Measurements from ENCODE around the gene TIAM1.

The TIAM1 gene

GRCh38 chr21:31347435-31348032, 3.5 kb upstream of the TIAM1 start:
- DNase-seq (ENCODE audit: low read depth): peak; percentile 33
- no peak for TF ChIP-seq MAX (IDR thresholded peaks at IDR 0.05; ENCODE audit: low read depth, low read length)
- TF ChIP-seq MYC (IDR thresholded peaks at IDR 0.05; ENCODE audit: low read depth, low read length): no peak
- peak; percentile 40 for TF ChIP-seq CTCF (IDR thresholded peaks at IDR 0.05; ENCODE audit: low read depth, low read length)
- no peak overlapping the region for H3K4me3 ChIP-seq (ENCODE audit: low read depth, low read length)

GRCh38 chr21:31346256-31346821, 2.3 kb upstream of the TIAM1 start:
- TF ChIP-seq MYC (IDR thresholded peaks at IDR 0.05; ENCODE audit: low read depth, low read length): no peak
- no peak for TF ChIP-seq CTCF (IDR thresholded peaks at IDR 0.05; ENCODE audit: low read depth, low read length)
- no peak for TF ChIP-seq POLR2A (IDR thresholded peaks at IDR 0.05; ENCODE audit: extremely low read depth, insufficient read length)
- no peak for TF ChIP-seq MAX (IDR thresholded peaks at IDR 0.05; ENCODE audit: low read depth, low read length)
- DNase-seq (ENCODE audit: low read depth): no peak
- no peak overlapping the region for H3K4me3 ChIP-seq (ENCODE audit: low read depth, low read length)

GRCh38 chr21:31345136-31345535, 1.1 kb upstream of the TIAM1 start:
- TF ChIP-seq MAX (IDR thresholded peaks at IDR 0.05; ENCODE audit: low read depth, low read length) (no peak), POLR2A (IDR thresholded peaks at IDR 0.05; ENCODE audit: extremely low read depth, insufficient read length) (no peak), MYC (IDR thresholded peaks at IDR 0.05; ENCODE audit: low read depth, low read length) (no peak), CTCF (IDR thresholded peaks at IDR 0.05; ENCODE audit: low read depth, low read length) (no peak)
- DNase-seq (ENCODE audit: low read depth): no peak

GRCh38 chr21:31343030-31343510, 991 bp downstream of the TIAM1 start:
- no peak for DNase-seq (ENCODE audit: low read depth)
- H3K4me3 ChIP-seq (ENCODE audit: low read depth, low read length): no peak overlapping the region

More at GRCh38 chr21:31345136-31345535, 1.1 kb upstream of the TIAM1 start:
- no peak overlapping the region for H3K4me3 ChIP-seq (ENCODE audit: low read depth, low read length)

GRCh38 chr21:31342348-31342747, 1.7 kb downstream of the TIAM1 start:
- no peak overlapping the region for H3K4me3 ChIP-seq (ENCODE audit: low read depth, low read length)
- no peak for TF ChIP-seq MAX (IDR thresholded peaks at IDR 0.05; ENCODE audit: low read depth, low read length)
- no peak for TF ChIP-seq CTCF (IDR thresholded peaks at IDR 0.05; ENCODE audit: low read depth, low read length)
- no peak for TF ChIP-seq MYC (IDR thresholded peaks at IDR 0.05; ENCODE audit: low read depth, low read length)
- no peak for TF ChIP-seq POLR2A (IDR thresholded peaks at IDR 0.05; ENCODE audit: extremely low read depth, insufficient read length)
- DNase-seq (ENCODE audit: low read depth): no peak

More at GRCh38 chr21:31343030-31343510, 991 bp downstream of the TIAM1 start:
- no peak for TF ChIP-seq MYC (IDR thresholded peaks at IDR 0.05; ENCODE audit: low read depth, low read length)
- TF ChIP-seq POLR2A (IDR thresholded peaks at IDR 0.05; ENCODE audit: extremely low read depth, insufficient read length): no peak
- no peak for TF ChIP-seq CTCF (IDR thresholded peaks at IDR 0.05; ENCODE audit: low read depth, low read length)
- no peak for TF ChIP-seq MAX (IDR thresholded peaks at IDR 0.05; ENCODE audit: low read depth, low read length)
